DMS114 treated with DMSO at 0.1 percent for 48 hours (cell line): ENCODE measurements around the gene LIPT2.

Experiments used
- DNase-seq: peaks from one replicate; lab custom pipeline; 2025; ENCODE audit not compliant: unreplicated experiment; lab: John Stamatoyannopoulos, UW

The LIPT2 gene

DNA sequence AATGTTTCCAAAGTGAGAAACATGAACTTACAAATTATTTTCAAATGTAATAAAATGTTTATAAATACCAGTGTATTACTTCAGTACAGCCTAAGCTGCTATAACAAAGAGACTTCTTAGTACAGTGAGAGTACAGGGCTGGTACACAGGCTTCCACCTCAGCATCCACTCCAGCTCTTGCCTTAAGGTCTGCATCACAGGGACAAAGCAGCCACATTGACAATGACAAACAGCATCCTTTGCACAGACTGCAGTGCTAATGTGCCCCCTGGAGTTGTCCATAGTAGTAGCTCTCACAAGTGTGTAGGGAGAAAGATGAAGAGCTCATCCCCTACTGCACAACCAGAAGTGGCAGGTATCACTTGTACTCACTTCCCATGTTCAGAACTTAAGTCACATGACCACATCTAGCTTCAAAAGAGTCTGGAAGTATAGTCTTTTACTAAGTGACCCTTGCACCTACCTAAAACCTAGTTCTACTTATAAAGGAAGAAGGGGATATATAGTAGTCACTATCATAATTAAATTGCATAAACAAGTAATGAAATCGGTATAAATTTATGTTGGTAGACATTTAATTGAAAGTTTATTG, 10.7 kb upstream of the LIPT2 start:
- no peak for DNase-seq

DNA sequence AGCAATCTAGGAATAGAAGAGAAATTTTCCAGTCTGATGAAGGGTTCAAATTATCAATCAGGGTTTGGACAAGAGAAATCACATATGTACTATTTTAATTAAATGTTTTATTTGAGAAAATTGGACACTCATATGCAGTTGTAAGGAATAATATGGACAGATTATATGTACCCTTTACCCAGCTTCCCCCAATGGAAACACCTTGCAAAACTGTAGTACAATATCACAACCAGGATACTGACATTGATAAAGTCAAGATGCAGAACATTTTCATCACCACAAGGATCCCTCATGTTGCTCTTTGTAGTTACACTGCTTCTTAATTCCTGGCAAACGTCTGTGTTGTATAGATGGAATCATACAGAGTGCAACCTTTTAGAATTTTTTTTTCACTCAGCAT, 1.4 kb upstream of the LIPT2 start:
- DNase-seq: no peak

DNA sequence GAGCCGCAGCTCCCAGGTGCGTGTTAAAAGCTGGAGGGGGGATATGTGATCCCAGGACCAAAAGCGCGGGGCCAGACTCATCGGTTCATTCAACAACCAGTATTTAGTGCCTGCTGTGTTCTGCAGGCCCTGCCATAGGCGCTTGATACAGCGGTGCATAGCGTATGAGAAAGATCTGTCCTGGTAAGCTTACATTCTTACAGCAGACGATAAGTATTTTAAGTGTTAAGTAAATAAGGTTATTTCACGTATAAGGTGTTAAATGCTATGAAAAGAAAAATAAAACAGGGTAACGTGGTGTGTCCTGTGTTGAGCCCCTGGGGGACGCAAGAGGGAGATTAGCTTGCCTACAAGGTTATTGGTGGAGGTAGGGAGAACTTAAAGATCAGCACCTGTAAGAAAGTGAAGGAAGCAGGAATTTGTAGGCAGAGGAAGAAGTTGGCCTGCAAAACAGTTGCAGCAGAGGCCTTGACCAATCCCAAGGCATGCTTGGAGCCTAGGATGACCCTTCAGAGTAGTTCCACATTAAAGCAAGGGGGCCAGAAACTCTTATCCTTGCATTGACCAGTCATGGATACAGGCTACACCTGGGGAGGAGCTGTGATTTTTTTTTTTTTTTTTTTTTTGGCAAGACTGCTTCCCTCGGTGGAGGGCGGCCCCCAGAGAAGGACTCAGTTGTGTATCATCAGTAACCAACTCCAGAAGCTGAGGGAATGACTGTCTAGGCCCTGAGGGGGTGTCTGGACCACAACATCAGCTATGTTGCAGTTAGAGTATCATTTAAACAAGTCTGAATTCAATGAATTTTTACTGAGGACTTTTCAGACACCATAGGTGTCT, 487 bp upstream of the LIPT2 start:
- peak; percentile 11 for DNase-seq

DNA sequence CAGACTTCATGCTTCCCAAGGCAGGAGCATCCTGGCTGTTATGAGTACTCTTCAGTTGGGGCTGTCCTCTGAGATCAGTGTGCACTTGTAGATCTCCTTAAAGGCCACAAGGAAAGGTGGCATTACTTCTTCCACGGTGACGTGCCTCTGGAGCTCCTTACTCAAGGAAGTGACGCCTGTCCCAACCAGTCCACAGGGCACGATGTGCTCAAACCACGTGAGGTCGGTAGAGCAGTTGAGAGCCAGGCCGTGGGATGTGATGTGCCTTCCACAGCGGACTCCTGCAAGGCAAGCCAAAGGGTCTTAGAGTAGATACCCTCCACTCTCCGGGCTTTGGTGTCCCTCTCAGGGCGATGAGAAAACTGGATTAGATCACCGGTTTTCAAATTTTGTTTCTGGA, 1.4 kb downstream of the LIPT2 start:
- no peak for DNase-seq

DNA sequence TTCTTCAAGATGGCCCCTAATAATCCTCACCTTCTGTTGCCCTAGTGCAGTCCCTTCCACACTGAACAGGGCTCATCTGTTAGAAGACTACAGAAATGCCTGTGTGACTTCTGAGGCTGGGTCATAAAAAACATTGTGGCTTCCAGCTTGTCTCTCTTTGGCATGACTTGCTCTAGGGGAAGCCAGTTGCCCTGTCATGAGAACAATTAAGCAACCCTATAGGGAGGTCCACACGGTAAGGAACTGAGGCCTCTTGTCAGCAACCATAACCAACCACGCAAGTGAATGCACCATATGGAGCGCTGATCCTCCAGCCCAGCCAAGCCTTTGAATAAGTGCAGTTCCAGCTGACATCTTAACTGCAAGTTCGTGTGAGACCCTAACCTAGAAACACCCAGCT, 2.6 kb downstream of the LIPT2 start:
- no peak for DNase-seq

DNA sequence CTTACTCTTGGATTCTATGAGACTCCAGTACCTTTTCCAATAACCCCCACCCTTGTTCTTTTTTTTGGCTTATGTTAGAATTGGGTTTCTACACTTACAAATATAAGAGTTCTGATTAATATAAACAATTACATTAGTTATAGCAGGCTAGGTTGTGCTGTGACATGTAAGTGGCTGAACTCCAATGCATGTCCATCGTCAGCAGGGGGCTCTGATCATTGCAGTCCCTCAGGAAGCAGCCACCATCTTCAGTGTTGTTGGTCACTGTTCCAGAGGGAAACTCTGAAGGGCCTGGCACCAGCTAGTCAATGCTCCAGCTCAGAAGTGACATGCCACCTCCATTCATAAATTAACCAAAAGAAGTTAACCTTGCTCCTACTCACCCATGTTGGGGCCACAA, 5.6 kb downstream of the LIPT2 start:
- DNase-seq: no peak

DNA sequence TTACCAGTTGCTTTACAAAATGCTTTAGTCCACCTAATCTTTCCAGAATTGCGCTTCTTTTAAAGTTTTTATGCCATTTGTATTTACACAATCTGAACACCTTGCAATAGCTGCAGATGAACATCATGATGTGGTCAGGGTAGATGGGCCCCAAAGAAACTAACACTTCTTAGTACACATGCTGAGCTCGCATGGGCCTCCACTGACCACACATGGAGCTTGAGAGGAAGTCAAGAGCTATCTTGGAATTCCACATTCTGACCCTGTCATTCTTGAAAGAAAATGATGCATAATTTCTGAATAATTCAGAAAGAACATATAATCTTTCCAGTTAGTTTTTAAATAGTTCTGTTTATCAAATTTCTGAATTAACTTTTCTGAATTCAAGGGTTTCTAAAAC, 7.7 kb downstream of the LIPT2 start:
- no peak for DNase-seq

DNA sequence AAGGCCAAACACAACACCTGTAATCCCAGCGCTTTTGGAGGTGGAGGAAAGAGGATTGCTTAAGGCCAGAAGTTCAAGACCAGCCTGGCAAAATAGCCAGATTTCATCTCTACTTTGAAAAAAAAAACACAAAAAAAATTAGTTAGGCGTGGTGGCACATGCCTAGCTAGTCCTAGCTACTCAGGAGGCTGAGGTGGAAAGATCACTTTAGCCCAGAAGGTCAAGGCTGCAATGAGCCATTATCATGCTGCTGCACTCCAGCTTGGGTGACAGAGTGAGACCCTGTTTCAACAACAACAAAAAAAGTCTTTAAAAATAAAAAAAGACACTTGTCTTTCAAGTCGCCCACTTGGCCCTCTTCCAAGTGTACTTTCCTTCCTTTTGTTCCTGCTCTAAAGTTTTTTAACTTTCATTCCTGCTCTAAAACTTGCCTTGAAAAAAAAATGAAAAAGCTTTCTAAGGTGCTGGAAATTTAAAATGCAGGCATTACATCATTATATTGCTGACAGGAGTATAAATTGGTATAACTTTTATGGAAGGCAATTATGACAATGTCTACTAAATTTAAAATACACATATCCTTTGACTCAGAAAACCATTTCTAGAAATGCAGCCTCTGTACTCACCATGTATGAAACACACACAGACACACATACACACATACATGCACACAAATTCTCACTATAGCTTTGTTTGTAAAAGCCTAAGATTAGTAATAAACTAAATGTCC, 12.7 kb downstream of the LIPT2 start:
- DNase-seq: no peak

DNA sequence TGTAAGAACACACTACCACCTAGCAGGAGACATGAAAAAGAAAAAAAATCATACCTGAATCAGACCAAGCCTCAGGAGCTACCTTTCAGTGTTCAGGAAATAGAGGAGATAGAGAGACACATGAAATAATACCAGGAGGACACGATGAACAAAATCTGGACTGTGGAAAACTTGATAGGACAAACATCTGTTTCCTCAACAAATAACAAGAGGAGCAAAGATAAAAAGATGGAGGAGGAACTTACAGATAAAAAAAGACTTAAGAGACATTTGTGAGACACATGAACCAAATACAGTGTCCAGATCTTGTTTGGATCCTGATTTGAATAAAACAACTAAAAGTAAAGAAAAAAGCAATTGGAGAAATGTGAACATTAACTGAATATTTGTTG, 13.8 kb downstream of the LIPT2 start:
- DNase-seq: no peak

DNA sequence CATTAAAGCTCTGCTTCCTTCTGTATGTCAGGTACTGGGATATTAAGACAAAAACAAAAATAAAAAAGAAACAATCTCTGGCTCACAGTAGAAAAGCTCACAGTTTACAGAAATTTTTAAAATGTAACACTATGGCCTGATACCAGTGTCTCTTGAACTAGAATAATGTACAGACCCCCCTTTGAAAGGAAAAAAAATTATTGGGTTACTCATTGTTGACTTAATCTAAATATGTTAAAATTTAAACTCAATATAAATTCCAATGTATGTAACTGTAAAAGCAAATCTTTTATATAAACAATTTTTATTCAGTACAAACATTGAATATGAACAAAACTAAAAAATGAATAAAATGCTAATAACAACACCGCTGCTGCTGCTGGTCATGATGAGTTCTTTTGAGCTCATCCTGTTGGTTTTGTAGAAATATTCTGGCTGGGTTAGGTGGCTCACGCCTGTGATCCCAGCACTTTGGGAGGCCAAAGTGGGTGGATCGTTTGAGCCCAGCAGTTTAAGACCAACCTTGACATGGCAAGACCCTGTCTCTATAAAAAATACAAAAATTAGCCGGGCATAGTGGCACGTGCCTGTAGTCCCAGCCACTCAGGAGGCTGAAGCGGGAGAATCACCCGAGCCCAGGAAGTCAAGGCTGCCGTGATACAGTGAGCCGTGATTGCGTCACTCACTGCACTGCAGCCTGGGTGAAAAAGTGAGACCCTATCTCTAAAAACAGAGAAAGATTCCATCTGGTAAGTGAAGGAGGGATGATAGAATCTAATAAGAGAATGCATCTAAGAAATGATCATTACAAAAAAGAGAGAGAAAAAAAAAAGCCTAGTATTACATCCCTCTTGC, 14.4 kb downstream of the LIPT2 start:
- DNase-seq: no peak

DNA sequence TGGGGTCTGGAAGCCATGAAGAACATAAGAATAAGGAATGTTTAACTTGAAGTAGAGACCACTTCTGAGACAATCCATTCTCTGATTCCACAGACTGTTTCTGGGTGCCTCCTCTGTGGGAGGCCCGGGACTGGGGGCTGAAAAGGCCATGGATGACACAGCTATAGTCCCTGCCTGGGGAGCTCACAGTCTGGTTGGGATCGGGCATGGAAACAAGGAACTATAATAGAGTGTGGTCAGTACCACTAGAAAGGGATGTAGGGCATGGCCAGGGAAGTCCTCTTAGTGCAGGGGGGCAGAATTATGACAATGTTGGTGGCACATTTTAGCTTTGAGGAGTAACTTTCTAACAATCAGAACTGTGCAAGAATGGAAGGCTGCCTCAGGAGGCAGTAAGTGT, 17.0 kb downstream of the LIPT2 start:
- DNase-seq: no peak

DNA sequence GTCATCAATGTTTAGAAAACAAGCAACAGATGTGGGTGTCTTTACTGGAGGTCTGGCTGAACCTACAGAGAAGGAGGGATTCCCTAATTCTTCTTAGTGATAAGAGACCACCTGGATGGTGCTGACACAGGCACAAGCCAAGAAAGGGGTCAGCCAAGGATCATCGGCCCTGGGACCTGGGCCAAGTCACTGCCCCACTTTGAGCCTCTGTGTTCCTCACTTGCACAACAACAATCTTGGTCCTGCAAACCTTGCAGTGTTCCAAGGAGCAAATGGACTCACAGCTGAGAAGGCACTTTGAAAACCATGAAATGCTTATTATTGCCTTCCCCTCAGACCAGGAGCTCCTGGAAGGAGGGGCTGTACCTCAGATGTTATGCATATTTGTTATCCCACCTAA, 19.2 kb downstream of the LIPT2 start:
- no peak for DNase-seq

DNA sequence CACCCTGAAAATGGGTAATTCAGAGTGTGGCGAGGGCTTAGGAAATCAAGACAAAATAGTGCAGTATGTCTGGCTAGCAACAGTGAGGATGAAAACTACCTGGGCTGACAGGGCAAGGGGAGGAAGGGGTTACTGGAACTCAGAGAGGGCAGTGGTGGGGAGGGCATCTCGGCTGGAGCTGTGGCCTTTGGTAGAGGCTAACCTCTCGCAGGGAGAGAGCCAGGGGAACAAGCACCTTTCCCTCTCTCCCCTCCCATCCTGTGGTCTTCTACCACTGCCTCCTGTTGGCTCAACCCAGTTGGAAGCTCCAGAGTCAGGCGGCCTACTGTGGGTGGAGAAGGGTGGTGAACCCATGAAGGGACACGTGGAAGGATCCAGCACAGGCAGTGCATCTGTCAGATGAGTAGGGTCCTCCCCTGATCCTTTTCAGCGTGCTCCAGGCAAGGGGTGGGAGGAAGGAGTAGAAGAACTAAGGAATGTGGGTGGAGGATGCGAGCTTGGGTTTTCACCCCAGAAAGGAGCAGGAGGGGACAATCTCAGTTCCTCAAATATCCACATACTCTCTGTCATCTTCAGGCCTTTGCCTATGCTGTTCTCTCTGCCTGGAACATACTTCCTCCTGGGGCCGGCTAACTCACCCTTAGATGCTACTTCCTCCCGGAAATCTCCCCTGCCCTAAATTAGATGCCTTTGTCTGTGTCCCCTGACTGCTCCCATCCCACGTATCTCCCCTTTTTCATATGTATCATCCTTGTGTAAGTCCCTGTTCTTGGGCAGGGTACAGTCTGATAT, 19.9 kb downstream of the LIPT2 start:
- no peak for DNase-seq

DNA sequence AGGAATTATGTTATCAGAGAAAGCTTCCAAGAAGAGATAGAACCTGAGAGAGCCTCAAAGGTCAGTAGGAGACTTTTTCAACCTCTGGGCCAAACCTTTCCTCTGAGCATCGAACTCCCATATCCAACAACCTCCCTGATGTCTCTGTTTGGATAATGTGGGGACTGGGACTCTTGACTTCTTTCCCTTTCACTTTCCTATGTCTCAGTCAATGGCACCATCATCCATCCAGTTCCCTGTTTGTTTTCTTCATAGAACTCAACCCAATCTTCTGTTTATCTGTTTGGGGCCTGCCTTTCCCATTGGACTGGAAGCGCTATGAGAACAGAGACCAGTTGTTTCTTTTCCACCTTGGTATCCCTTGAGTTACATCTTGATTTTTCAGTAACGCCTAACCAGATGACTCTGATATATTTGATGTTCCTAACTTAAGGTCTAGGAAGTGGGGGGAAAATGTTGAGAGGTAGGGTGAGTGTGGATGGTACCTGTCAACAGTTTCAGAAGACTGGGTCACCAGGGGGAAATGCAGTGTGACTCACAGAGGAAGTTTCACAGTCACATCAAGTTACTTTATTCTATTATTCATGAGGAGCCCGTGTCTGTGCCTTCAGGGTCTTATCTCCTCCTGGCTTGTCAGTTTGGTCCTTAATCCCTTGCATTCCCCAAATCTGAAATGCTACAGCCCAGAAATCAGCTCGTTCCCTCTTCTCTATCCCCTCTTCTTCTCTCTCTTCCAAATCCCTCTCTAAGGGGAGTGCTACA, 21.7 kb downstream of the LIPT2 start:
- no peak for DNase-seq

DNA sequence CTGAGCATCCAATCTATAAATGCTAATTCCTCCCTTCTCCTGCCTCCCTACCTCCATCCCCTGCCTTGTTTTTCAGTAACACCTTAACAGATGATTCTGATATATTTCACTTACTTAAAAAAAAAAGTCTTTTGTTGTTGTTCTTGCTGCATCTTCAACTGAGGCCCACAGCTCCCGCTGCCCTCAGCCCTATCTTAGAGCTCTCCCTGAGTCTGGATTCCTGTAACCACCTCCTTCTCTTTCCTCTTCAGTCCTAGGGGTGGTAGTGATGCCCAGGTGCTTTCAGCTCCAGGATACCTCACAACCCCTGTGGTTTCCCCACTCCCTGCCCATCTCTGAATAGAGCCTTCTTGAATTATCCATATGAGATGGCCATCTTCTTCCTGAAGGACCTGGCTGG, 22.5 kb downstream of the LIPT2 start:
- no peak for DNase-seq

DNA sequence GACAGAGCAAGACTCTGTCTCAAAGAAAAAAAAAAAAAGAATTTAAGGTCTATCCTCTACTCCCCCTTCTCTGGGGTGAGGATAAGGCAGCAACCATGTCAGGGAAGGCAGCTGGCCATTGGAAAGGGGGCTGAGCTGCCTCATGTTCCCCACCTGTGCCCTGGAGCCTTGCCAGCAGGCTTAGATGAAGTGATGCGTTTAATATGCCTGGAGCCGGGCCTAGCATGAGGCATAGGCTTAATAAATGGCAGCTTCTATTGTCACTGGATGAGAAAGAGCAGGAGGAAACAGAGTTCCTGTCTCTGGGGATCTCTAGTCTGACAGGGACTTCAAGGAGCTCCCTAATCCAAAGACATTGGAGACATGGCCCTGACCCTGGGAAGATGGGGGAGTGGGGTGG, 23.0 kb downstream of the LIPT2 start:
- no peak for DNase-seq

DNA sequence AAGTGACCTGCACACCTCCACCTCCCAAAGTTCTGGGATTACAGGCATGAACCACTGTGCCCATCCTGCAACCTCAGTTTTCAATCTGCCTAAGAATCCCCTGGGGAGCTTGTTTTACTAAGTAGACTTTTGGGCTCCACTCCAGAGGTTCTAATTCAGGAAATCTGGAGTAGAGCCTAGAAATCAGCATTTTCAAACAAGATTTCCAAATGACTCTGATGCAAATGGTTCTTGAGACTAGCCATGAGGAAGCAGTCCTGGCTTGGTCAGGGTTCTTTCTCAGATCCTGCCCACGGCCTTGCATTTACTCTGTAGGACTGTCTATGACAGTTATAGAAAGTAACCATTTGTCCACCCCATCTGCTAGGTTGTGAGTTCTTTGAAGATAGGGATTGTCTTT, 24.6 kb downstream of the LIPT2 start:
- DNase-seq: no peak

DNA sequence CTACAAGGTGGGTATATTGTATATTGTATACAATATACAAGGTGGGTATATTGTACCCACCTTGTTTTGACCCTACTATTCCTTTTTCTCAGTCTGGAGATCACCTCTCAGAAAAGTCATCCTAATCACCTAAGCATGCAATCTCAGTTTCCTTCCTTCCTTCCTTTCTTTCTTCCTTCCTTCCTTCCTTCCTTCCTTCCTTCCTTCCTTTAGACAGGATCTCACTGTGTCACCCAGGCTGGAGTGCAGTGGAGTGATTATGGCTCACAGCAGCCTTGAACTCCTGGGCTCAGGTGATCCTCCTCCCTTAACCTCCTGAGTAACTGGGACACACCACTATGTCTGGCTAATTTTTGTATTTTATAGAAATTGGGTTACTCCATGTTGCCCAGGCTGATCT, 25.0 kb downstream of the LIPT2 start:
- DNase-seq: no peak

DNA sequence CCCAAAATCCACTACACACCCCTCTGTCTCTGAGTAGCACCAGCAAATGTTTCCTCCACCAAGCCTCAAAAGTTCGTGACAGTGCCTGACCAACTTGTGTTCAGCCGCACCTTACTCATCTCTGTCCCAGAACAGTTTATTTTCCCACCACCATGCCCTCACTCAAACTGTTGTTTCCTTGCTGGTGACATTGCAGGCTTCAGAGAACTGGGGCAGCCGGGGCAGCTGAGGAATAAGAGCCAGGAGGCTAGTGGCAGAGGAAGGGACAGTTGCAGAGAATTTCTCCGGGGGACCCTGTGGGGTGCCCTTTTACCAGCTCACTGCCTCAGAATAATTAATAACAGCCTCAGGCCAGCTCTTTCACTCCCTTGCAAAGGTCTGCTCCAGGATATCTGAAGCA, 25.5 kb downstream of the LIPT2 start:
- DNase-seq: no peak
